ENCODE measurements around the gene ADPRM.
"Not testable (repeated sequence)": the region's sequence is repeated elsewhere in the genome, so short reads cannot be mapped to it uniquely, and the experiment has no call there.

ADPRM gene, protein sequence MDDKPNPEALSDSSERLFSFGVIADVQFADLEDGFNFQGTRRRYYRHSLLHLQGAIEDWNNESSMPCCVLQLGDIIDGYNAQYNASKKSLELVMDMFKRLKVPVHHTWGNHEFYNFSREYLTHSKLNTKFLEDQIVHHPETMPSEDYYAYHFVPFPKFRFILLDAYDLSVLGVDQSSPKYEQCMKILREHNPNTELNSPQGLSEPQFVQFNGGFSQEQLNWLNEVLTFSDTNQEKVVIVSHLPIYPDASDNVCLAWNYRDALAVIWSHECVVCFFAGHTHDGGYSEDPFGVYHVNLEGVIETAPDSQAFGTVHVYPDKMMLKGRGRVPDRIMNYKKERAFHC

DNA sequence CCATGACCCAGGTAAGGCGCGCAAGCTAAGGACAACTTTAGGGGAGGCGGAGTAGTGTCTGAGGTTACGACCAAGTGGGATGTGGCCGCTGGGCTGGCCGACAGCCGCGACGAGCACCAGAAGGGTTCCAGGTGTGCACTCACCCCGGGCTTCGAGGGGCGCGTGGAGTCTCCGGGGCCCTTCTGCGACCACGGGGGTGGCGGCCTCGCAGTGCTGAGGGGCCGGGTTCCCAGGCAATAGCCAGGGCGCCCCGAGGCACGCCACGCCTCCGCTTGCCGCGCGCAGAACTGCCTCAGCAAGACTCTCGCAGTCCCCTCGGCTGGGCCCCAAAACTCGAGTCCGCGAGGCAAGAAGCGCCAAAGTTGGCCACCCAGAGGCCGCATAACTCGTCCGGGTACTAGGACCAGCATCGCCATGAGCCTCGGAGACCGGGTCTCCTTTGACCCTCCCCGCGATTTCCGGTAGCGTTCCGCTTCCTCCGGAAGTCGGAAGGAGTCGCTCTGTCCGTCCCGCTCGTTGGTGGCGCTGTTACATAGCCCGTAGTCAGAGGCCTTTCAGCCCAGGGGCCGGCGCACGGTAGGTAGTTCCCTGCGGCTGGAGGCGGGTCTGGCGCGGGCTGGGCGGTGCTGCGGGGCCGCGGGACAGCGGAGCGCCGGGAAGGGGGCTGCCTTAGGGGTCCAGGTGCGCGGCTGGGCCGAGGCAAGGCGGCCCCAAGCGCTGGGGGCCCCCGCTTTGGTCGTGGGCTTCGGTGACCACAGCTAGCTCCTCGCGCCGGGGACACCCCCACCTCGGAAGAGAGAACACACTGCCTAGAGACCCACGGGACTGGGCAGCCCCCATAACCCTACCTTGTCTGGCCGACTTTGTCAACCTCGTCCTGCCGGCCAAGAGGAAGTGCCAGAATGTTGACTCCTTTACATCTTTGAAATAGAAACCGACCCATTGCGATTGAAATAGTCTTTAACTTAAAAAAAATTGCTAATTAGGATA is at the start of gene ADPRM, which contains the start of gene SCO1:
ADPRM (plus strand) TSS at position 503 of the 990 bp plus-strand sequence. CDS start 7,333 bp downstream, outside the sequence.
SCO1 (minus strand) TSS at position 442 of the 990 bp plus-strand sequence; CDS start at position 416, 26 bp downstream.
- peak; percentile 84 for FAIRE-seq

DNA sequence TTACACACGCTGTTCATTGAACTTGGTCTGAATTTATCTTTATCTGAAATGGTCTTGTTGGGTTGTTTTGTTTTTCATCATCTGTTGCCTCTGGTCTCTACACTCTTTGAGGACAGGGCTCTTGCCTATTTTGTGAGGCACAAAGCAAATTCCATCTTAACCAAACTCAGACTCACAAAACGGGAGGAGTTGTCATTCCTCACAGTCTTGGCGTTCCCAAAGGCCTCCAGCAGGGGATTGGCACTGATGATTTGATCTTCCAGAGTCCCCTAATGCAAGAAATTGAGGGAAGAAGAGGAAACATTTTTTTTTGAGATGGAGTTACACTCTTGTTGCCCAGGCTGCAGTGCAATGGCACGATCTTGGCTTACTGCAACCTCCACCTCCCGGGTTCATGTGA is 49.0 kb upstream of the ADPRM start:
- FAIRE-seq, result no peak

GRCh38 chr17:10648956-10649355 is 48.4 kb upstream of the ADPRM start:
- FAIRE-seq, result no peak

- FAIRE-seq, result no peak
Observed at GRCh38 chr17:10649602-10650001, 47.8 kb upstream of the ADPRM start.

GRCh38 chr17:10651927-10652326 is 45.5 kb upstream of the ADPRM start:
- no peak for FAIRE-seq

GRCh38 chr17:10652984-10653659 is 44.3 kb upstream of the ADPRM start:
- FAIRE-seq, result no peak

DNA sequence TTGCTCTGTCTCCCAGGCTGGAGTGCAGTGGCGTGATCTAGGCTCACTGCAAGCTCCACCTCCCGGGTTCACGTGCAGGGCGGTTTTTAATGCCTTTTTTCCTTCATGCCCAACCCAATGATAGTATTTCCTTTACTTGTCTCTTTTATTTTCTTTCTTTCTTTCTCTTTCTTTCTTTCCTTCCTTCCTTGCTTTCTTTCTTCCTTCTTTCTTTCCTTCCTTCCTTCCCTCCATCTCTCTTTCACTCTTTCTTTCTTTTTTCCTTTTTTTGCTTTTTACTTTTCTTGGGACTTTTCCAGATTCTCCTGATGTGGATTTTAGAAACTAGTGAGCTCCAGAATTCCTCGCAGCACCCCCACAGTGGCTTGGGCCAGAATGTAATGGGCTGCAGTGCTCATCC is 43.4 kb upstream of the ADPRM start:
- no peak for FAIRE-seq

DNA sequence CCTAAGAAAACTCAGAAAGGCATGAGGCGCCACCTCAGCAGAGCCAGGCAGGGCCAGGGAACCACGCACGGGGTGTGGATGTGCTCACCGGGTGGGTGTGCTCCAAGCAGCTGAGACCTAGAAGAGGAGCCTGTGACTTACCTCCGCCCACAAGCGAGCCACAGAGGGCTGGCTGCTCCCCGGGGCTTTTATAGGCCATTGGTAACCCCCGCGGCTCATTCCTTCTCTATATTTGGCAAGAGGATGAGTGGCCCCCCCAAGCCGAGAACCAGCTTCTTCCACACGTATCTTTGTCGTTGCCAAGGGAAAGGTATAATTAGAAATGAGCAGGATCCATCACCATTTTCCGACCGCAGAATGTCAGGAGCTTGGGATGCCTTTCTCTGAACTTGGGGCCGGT is 40.2 kb upstream of the ADPRM start, which contains the start of gene MYH3:
MYH3 (minus strand) TSS at position 162 of the 400 bp plus-strand sequence. CDS start 2,245 bp downstream, outside the sequence.
- FAIRE-seq, result no peak

GRCh38 chr17:10657879-10658278 is 39.5 kb upstream of the ADPRM start:
- FAIRE-seq, result no peak

- FAIRE-seq, result no peak
Observed at GRCh38 chr17:10661437-10661836, 36.0 kb upstream of the ADPRM start.

DNA sequence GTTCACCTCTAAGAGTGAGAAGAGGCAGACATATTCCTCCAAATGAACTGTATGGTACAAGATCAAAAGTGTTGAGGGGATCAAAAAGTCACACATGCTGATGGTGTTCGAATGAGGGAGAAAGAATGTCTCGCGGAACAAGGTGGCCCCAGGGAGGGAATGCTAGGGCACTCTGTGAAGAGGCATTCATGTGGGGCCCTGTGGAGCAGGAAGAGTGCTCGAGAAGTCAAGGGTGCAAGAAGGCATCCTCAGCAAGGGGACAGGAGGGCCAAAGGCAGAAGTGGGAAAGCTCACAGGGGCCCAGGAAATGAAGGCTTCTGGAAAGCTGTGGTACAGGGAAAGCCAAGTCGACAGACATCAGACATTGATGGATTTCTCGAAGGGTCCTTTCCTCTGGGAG is 34.2 kb upstream of the ADPRM start:
- FAIRE-seq, result no peak

DNA sequence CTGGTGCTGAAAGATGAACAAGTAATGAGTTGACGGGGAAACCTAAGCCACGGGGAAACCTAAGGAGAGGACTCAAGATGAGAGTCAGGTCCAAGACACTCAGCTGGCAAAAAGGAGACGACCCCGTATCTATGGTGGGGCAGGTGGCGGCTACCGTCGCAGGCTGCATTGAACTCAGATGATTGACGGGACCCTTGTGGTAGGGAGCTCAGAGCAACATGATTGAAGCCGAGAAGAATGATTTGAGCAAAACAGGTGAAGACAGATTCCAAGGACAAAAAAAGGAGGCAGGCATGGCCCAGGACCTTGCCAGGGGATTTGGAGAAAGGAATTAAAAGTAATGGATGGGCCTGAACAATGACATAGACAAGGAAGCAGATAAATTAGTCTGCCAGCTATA is 32.8 kb upstream of the ADPRM start:
- no peak for FAIRE-seq

DNA sequence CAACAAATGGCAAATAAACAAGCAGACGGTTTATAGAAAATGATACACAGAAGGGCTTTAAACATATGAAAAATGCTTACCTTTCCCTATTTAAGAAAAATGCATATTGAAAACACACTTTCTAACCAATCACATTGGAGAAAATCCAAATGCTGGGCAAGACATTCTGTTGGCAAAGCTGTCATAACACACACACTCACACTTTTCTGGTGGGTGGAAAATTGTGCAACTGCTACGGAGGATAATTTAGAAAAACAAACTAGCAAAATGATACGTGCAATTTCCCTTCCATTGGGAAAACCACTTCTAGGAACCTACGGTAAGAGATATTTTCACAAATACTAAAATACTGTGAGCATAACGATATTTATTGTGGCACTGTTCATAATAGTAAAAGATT is 30.5 kb upstream of the ADPRM start:
- no peak for FAIRE-seq

GRCh38 chr17:10668775-10669174 is 28.6 kb upstream of the ADPRM start:
- no peak for FAIRE-seq

DNA sequence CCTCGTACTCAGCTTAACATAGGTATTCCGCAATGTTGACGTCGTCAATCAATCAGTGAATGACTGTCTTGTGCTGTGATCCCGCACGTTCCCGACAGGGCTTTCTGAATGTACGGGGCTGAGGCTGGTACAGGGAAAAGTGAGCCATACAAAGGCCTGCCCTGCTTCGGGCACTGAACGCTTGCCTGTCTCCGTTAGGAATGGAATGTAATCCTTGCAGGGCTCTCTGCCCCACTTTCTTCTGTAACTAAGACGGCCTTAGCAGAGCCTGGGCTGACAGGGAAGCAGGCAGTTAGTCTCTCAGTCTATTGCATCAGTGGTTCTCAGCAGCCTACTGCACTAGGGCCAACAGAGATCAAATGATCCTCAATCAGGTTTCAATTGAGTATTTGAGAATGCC is 24.1 kb upstream of the ADPRM start:
- no peak for FAIRE-seq

GRCh38 chr17:10674704-10675103 is 22.7 kb upstream of the ADPRM start:
- FAIRE-seq, result no peak

- FAIRE-seq, result no peak
Observed at GRCh38 chr17:10681866-10682446, 15.4 kb upstream of the ADPRM start.

DNA sequence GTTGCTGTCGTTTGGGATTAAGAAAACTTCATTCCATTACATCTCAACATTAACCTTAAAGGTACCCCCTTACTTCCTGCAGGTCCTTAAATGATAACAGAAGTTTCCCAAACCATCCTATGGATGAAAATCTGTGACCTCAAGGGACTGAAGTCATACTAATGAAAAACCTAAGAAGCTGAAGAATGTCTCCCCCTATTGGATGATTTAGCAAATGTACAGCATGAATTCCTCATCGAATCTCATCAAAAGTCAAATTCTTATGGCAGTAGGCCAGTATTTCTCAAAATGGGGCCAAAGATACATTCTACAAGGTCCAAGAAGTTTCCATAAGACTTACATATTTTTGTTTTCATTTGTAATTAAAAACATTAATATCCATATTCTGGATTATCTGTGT is 13.5 kb upstream of the ADPRM start:
- FAIRE-seq, result no peak

GRCh38 chr17:10687499-10687898 is 9.9 kb upstream of the ADPRM start:
- no peak for FAIRE-seq

- FAIRE-seq, result not testable (repeated sequence)
Observed at GRCh38 chr17:10695875-10696407, 1.5 kb upstream of the ADPRM start.

GRCh38 chr17:10698096-10698818 is 863 bp downstream of the ADPRM start:
- no peak for FAIRE-seq

DNA sequence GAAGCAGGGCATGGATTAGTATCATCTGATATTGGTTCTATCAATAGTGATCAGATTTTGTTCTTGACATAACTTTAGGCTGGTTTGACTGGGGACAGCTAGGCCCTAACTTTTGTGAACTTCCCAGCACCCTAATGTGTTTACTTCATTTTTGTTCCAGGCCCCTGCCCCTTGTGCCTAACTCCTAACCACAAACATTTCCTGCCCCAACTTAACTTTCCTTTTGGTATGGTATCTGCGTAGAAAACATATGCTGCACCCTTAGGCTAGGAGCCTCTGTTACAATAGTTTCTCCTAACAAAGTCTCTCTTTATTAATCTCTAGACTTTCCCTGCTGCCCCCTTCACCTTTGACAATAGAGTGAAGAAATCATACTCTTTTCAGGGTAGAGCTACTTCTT is 2.5 kb downstream of the ADPRM start:
- no peak for FAIRE-seq
